AG09319 (cell line): ENCODE results near the gene FBXW5.

Experiments
- DNase-seq: peaks from one replicate; pipeline ENCODE4 v3.0.0-alpha.2; 2010; ENCODE audit warnings: low read depth; ENCODE audit errors: extremely low read depth
- TF ChIP-seq, protein P1 (sequence below): IDR thresholded peaks from 2 replicates; pipeline ENCODE4 v1.5.1; 2011; ENCODE audit warnings: low read depth, mild to moderate bottlenecking, inconsistent platforms, low read length, moderate library complexity

Gene FBXW5

GRCh38 chr9:136963341-136963740 lies 18.8 kb upstream of the FBXW5 start:
- TF ChIP-seq, protein P1, sequence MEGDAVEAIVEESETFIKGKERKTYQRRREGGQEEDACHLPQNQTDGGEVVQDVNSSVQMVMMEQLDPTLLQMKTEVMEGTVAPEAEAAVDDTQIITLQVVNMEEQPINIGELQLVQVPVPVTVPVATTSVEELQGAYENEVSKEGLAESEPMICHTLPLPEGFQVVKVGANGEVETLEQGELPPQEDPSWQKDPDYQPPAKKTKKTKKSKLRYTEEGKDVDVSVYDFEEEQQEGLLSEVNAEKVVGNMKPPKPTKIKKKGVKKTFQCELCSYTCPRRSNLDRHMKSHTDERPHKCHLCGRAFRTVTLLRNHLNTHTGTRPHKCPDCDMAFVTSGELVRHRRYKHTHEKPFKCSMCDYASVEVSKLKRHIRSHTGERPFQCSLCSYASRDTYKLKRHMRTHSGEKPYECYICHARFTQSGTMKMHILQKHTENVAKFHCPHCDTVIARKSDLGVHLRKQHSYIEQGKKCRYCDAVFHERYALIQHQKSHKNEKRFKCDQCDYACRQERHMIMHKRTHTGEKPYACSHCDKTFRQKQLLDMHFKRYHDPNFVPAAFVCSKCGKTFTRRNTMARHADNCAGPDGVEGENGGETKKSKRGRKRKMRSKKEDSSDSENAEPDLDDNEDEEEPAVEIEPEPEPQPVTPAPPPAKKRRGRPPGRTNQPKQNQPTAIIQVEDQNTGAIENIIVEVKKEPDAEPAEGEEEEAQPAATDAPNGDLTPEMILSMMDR, result no peak
- DNase-seq, result no peak

DNA sequence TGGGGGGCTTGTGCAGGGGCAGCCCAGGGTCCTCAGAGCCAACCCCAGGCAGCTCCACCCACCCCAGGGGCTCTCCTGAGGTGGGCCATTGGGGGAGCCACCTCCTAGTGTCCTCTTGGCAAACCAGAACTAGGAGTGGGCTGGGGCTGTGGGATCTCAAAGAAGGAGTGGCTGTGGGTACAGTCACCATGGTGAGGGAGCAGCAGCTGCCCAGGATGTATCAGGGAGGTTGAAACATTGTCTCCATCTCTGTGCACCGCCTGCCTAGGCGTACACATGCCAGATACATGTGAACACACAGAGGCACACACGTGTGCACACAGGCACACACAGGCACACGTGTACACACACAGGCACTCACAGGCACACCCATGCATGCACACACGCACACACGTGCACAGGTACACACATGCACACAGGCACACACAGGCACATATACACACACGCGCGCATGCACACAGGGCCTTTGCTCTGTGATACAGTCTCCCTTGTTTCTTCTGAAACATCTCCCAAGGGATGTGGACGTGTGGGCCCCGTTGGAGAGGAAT lies 18.2 kb upstream of the FBXW5 start:
- DNase-seq, result no peak
- TF ChIP-seq, protein P1, result no peak

- TF ChIP-seq, protein P1, result no peak
- DNase-seq, result no peak
These were observed 17.6 kb upstream of the FBXW5 start for GRCh38 chr9:136962163-136962562.

DNA sequence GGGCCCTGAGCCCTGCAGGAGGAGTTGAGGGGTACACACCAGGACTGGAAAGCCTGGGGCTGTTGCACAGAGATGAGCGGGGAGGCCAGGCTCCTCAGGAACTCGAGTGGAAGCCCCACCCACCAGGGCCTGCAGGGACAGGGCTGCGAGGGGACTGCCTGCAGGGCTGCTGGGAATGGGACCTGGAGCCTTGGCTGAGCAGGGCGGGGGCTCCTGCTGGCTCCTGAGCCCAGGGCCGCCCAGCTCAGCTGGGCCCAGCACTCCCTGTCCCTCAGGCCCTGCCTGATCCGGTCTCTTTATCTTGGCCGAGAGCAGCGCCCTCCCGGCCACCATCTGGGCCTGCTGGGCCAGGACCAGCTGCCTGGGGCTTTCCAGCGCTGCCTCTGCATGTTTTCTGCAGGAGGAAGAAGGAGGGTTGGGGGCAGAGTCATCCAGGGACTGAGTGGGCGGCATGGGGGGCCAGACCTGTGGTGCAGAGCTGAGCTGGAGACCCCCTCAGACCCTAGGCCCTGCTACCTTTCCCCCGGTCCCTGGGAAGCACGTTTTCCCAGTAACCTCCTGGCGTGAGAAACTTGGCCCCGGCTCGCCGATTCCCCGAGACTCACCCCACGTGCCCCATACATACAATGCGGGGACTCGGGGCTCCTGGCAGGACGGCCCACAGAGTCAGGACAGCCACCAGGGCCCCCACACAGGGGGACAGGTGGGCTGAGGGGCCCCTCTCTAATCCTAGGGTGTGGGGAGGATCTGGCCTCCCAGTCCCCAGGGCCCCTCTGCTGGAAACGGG lies 16.9 kb upstream of the FBXW5 start:
- DNase-seq, result no peak
- TF ChIP-seq, protein P1, result no peak

DNA sequence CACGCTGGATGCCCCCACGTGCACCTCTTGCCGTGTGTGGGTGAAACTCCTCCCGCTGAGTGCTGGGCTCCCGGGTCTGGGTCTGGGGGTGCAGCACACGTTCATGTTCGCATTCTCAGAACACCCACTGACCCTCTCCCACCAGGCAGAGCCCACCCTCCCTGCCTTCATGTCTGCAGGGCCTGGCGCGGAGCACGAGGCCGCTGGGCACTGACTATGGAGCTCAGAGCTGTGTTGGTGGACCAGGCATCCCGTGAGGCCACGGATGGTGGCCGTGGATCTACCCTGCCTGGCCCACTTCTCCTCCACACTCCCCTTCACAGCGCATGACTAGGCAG lies 16.4 kb upstream of the FBXW5 start:
- no peak for DNase-seq
- TF ChIP-seq, protein P1, result no peak

GRCh38 chr9:136960212-136960937 lies 15.8 kb upstream of the FBXW5 start:
- DNase-seq, result no peak
- TF ChIP-seq, protein P1, result no peak
